GM21576 (cell line): ENCODE results near the gene POLR1F.

Experiments used
- ATAC-seq: cut with Tn5 transposase; IDR thresholded peaks from one replicate; pipeline ENCODE4 v1.9.1; 2021; ENCODE audit warnings: mild to moderate bottlenecking, moderate library complexity; ENCODE audit not compliant: unreplicated experiment

POLR1F gene

DNA sequence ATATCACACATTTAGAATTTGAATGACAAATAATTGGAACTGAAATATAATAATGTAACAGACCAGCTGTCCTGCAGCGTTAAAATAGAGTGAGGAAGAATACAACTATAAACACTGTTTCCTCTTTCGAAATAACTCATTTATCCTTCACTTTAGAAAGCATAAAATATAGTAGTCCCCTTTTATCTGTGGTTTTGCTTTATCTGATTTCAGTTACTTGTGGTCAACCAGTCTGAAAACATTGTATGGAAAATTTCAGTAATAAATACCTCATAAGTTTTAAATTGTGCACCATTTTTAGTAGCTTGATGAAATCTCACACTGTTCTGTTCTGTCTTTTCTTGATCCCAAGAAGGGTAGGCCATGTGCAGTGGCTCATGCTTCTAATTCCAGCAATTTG is 31.7 kb downstream of the POLR1F start:
- peak; percentile 79 for ATAC-seq

DNA sequence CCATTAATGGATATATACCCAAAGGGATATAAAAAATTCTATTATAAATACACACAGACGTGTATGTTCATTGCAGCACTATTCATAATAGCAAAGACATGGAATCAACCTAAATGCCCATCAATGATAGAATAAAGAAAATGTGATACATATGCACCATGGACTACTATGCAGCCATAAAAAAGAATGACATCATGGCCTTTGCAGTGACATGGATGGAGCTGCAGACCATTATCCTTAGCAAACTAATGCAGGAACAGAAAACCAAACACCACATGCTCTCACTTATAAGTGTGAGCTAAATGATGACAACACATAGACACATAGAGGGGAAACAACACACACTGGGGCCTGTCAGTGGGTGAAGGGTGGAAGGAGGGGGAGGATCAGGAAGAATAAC is 33.0 kb downstream of the POLR1F start:
- no peak for ATAC-seq

DNA sequence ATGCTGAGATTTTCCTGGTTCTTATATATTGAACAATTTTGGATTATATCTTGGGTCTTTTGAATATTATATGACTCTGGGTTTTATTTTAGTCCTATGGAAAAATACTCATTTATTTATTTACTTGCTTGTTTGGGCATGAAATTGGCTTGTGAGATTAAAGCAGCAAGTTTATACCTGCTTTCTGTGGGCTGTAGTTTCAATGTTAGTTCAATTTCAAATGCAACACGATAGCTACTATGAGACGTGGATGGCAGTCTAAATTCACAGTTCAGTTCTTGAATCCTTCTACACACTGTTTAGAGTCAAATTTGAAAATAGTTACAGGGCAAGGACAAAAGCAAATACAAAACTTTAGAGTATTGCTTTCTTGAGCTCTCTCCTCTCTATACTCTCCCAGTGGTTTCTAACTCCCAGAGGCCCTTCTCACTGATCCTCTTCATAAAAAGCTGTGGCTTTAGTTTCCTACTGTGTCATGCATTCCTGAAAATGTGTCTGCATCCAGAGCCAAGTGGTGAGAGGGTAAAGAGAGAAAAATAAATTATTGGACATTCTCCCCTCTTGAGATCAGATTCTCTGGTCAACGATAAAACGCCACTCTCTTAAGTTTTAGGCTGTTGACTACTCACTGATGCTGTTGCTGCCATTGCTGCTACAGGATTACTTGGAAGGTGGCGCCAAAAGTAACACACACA is 34.4 kb downstream of the POLR1F start:
- ATAC-seq = no peak

DNA sequence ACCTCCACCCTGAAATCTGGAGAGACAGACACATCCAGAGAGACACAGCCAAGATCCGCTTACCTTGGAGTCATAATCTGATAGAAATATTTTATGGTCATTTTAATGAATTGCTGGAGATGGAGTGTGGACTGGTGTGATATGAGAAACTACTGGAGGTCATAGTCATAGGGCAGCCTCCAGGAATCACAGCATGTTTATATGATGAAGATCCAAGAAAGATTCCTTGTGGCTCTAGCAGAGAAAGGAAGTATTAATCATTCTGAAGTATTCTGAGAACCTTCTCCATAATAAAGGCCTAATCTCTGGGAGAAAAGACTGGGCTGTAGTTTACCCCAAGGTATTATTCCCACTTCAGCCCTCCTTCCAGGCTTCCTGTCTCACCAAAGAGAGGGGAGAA is 38.0 kb downstream of the POLR1F start:
- no peak for ATAC-seq

DNA sequence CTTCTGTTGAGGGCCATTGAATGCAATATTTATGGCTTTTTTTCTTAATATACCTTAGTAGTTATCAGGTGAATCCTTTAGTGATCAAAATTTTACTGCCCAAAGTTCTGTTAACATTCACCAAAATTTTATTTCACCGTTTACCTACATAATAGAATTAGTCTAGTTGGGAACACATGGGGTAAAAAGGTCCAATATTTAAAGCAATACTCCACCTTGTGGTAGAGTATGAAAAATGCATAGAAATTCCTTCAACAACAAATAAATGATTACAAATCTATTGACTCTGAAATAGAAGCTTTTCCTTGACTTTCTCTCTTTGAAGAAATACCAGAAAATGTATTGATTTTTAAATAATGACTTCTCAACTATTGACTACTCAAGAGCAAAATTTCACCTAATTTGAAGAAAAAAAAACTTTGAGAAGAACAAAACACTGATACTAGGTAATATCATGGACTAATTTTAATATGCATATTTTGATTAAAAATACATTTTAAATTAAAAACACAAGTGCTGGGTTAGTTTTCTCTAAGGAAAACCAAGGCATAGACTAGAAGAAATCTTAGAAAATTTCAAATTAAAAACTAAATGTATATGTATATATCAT is 43.3 kb downstream of the POLR1F start:
- ATAC-seq = peak; percentile 42

DNA sequence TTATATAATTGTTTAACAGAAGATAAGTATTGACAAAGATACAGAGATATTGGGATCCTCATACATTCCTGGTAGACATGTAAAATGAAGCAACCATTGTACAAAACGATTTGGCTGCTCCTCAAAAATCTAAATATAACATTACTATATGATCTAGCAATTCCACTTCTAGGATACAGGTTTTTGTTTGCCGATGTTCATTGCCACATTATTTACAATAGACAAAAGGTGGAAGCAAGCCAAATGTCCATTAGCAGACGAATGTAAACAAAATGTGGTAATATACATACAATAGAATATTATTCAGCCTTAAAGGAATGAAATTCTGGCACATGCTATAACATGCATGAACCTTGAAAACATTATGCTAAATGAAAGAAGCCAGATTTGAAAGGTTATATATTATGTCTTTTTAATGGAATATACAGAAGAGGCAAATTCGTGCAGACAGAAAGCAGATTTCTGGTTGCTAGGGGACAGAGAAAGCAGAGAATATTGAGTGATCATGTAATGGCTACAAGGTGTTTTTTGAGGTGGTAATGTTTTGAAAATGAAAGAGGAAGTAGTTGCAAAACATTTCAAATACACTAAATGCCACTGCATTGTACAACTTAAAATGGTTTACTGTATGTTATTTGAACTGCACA is 44.9 kb downstream of the POLR1F start:
- ATAC-seq = peak; percentile 97

DNA sequence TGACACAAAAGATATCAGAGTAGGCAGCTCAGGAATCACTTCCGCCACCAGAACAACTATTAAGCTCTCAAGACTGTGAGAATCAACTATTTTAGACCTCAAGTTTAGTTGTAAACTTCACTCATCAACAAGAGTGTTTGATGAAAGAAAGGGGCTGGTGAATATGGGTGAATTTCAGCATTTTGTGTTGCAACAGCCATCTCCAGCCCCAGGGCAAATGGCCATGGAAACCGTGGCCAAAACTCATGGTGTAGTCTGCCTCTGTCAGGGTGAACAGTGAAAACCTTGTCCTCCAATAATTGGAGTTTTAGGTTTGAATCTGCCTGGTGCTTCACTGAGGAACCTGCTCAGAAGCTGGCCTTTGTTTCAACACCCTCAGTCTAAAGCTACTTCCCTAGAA is 60.0 kb downstream of the POLR1F start:
- ATAC-seq = no peak
